DOHH2 (cell line): ENCODE measurements around the gene MCF2L2.

ENCODE experiments used
- CTCF ChIP-seq: fragments of 200-600 bp; sonication (generic); IDR thresholded peaks from one replicate; pipeline ENCODE4 v1.5.1; 2014; ENCODE audit warnings: antibody characterized with exemption, mild to moderate bottlenecking, low read depth, low read length; ENCODE audit not compliant: poor library complexity, severe bottlenecking
- EZH2phosphoT487 ChIP-seq: fragments of 200-600 bp; sonication (generic); IDR thresholded peaks from 2 replicates; pipeline ENCODE4 v1.6.1; 2017; ENCODE audit warnings: borderline replicate concordance, mild to moderate bottlenecking, antibody characterized with exemption, low read length, moderate library complexity, mixed read lengths

GRCh38 chr3:183213415-183214276, 214.8 kb downstream of the MCF2L2 start:
- TF ChIP-seq CTCF (no peak), EZH2phosphoT487 (no peak)
